Retinal pigment epithelial cell (primary cell): ENCODE data around the gene TACR2.

ENCODE experiments used
- DNase-seq: peaks from one replicate; pipeline ENCODE4 v3.0.0-alpha.2; 2010; ENCODE audit warnings: low read depth
- H3K4me3 ChIP-seq: 2 replicates; pipeline ENCODE4 v1.5.1; 2011; ENCODE audit warnings: mild to moderate bottlenecking, low read length, control low read depth, moderate library complexity
- TF ChIP-seq, protein P1 (sequence below): conservative IDR thresholded peaks from 2 replicates; pipeline ENCODE4 v1.5.1; 2011; ENCODE audit warnings: low read depth, low read length, control low read depth, inconsistent platforms

TACR2 gene

DNA sequence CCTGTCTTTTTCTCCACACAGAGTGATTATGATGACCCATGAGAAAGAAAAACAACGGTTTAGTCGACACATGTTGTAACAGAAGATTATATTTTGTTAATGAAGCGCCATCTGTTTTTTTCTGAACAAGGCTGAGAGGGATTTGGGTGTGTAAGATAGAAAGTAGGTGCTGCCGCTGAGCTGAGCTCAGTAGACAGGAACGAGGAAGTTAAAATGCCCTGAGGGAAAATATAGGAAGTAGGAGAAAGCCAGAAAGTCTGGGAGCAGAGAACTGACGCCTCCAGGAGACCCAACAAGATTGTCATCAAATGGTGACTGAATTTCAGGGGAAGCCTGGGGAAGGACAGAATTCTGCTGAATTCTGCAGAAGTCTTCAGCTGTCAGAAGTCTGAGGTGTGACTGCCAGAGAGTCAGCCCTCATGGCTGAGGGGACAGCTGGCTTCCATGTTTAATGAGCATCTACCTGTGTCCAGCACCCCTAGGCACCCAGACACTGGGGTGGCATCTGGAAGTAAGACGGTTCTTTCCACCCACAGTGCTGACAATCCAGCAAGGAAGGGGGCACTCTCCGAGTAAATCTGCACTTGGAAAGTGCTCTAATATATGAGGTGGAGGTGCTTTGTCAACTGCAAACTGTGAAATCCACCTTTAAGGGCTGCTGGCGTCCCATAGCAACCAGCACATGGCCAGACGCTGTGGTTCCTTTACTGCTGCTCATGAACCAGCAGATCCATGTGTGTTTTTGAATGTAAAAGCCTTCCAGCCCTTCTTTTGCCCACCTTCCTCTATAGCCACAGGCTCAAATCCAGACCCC, 22.0 kb upstream of the TACR2 start:
- H3K4me3 ChIP-seq, result no peak overlapping the region
- DNase-seq, result no peak
- TF ChIP-seq, protein P1, sequence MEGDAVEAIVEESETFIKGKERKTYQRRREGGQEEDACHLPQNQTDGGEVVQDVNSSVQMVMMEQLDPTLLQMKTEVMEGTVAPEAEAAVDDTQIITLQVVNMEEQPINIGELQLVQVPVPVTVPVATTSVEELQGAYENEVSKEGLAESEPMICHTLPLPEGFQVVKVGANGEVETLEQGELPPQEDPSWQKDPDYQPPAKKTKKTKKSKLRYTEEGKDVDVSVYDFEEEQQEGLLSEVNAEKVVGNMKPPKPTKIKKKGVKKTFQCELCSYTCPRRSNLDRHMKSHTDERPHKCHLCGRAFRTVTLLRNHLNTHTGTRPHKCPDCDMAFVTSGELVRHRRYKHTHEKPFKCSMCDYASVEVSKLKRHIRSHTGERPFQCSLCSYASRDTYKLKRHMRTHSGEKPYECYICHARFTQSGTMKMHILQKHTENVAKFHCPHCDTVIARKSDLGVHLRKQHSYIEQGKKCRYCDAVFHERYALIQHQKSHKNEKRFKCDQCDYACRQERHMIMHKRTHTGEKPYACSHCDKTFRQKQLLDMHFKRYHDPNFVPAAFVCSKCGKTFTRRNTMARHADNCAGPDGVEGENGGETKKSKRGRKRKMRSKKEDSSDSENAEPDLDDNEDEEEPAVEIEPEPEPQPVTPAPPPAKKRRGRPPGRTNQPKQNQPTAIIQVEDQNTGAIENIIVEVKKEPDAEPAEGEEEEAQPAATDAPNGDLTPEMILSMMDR, result no peak

DNA sequence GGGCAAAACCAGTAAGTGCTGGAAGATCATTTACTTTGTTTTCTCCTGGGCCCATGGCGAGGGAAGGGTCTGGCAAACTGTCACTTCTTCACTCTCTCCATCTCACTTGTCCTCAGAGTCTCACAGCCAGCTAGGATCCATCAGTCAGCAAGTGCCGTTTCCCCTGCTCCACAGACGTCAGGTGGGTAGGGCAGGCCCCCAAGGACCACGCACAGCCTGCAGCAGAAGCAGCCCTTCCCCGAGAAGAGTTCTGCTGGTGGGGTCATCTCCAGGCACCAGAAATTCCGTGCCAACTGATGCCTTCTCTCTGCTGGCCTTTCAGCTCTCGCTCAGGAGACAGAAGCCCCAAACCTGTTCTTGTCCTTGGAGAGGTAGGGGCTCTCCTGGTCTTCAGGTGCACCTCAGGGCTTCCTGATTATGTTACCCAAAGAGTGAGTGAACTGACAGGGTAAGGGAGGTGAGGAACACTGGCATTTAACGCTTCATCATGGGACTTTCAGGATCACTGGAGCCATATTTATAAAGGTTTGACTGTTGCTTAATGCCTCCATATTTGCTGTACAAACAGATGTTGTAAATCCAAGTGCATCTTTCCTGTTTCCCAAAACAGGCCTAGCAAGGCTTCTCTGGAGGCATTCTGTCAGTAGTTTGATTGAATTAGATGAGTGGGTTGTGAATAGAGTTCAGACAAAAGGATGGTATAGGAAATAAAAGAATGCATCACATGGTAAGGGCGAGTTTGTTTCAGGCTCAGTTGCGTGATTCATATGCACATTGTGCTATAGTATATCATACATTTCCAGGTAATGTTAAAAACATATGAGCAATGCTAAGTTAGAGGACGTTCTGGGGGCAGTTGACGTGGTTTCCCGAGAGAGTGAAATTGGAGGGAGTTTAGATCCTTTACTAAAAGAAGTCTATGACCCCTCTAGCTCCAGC, 20.9 kb upstream of the TACR2 start:
- no peak for DNase-seq
- H3K4me3 ChIP-seq, result no peak overlapping the region
- TF ChIP-seq, protein P1, result no peak

DNA sequence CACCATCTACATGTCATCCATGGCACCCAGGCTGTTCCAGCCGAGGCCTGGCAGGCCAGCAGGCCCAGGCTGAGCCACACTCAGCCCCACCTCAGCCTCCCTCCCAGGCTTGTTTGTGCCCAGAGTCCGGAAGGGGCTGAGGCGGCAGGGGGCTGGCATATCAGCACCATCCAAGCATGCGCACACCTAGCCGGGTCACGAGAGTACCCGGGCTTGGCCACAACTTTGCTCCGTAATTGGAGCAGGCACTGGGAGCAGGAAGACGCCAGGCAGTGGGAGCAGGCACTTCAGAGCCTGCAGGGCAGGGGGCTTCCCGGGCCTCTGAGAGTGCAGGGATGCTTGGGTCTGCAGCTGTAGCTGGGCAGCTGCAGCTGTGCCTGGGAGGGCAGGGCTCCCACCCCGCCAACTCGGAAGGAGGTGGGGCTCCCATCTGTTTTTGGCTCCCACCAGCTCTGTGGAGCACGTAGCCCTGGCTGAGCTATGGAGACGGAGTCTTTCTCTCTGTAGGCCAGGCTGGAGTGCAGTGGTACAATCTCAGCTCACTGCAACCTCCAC, 19.3 kb upstream of the TACR2 start:
- no peak overlapping the region for H3K4me3 ChIP-seq
- TF ChIP-seq, protein P1, result no peak
- DNase-seq, result no peak

DNA sequence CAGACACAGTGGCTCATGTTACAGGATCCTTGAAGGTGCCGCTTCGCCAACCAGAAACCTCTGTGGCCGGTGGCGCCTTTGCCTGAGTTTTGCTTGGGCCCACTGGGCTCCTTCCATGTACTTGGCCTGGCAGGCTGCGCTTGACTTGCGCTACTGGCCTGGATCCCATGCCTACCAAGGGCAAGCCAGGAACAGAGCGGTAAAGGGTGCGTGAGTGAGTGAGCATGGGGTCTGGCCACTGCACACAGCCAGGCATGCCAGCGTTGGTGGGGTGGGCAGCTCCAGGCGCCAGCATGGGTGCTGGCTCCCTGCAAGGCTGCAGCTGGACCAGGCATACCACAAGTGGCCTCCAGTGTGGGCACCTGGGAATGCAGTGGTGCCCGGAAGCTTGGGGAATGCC, 18.2 kb upstream of the TACR2 start:
- DNase-seq, result no peak
- TF ChIP-seq, protein P1, result no peak
- H3K4me3 ChIP-seq, result no peak overlapping the region

DNA sequence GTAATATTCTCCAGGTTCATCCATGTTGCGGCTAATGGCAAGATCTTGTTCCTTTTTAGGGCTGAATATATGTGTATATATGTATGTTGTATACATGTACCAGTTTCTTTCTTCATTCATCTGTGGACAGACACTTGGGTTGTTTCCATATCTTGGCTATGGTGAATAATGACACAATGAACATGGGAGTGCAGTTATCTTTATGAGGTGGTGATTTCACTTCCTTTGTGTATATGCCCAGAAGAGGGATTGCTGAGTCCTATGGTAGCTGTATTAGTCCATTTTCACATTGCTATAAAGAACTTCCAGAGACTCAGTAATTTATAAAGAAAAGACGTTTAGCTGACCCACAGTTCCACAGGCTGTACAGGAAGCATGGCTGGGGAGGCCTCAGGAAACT, 17.5 kb upstream of the TACR2 start:
- no peak for DNase-seq
- TF ChIP-seq, protein P1, result no peak
- H3K4me3 ChIP-seq, result no peak overlapping the region

DNA sequence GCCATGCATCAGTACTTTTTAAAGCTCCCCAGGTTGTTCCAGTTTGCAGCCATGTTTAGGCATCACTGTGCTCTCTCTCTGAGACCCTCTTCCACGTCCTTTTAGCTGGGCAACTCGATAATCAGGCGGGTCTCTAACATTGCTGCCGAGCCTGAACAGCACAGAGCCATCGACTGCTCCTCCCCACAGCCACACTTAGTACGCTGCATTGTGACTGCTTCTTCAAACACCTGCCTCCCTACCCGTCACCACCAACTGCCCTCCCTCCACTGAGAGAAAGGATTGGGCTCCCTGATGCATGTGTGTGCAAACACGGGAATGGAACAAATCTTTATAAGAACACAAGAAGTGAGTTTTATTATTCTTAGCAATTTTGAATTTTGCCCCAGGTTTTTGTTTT, 11.4 kb upstream of the TACR2 start:
- H3K4me3 ChIP-seq, result no peak overlapping the region
- TF ChIP-seq, protein P1, result no peak
- no peak for DNase-seq
